Astrocyte (in vitro differentiated cells and primary cell): ENCODE results near the gene NTN3.

ENCODE experiments used
- EZH2 ChIP-seq: IDR thresholded peaks from 2 replicates; pipeline ENCODE4 v1.6.1; 2012; ENCODE audit warnings: mild to moderate bottlenecking, low read length, inconsistent platforms; ENCODE audit not compliant: insufficient read depth
- TF ChIP-seq, protein P1 (sequence below): IDR thresholded peaks from 2 replicates; pipeline ENCODE4 v1.5.1; 2011; ENCODE audit warnings: low read depth, mild to moderate bottlenecking, inconsistent platforms, low read length, moderate library complexity; ENCODE audit not compliant: insufficient read depth

DNA sequence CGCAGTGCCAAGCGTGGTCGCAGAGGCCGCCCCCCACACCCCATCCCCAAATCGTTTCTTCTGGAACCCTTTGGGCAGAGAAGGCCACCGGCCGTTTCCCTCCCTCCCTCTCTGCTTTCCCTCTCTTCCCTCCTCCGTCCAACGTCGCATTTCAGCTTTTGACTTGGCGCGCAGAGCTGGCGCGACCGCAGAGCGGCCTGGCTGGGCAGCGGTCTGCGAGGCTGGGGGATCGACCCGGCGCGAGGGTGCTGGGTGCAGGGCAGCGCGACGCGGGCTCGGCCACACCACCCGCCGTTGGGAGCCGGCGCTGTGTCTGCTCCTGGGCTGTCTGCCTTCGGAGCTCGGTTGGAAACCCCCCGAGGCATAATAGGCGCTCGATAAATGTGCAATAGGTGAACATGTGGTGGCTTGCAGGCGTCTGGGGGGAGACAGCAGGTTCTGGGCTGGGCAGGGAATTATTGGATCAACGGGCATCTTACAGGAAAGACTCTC, 2.8 kb upstream of the NTN3 start:
- TF ChIP-seq, protein P1, sequence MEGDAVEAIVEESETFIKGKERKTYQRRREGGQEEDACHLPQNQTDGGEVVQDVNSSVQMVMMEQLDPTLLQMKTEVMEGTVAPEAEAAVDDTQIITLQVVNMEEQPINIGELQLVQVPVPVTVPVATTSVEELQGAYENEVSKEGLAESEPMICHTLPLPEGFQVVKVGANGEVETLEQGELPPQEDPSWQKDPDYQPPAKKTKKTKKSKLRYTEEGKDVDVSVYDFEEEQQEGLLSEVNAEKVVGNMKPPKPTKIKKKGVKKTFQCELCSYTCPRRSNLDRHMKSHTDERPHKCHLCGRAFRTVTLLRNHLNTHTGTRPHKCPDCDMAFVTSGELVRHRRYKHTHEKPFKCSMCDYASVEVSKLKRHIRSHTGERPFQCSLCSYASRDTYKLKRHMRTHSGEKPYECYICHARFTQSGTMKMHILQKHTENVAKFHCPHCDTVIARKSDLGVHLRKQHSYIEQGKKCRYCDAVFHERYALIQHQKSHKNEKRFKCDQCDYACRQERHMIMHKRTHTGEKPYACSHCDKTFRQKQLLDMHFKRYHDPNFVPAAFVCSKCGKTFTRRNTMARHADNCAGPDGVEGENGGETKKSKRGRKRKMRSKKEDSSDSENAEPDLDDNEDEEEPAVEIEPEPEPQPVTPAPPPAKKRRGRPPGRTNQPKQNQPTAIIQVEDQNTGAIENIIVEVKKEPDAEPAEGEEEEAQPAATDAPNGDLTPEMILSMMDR = no peak
- no peak for TF ChIP-seq EZH2
